A673 (cell line): Measurements from ENCODE around the gene OR7A5. TPM values are rescaled to one million over a fixed set of nuclear protein-coding genes. Genes with fewer than 3 reads are reported as not detected.
A peak's percentile ranks its signal among the peaks of the same experiment; 100 is the strongest.

ENCODE experiments used
- Bru-seq: library from RNA; stranded (reverse); fragments of 400-500 nt; gene quantifications from one replicate; lab custom pipeline; 2021; lab: Mats Ljungman, UMichigan
- BruChase-seq, 2 experiments: library from RNA; stranded (reverse); fragments of 400-500 nt; gene quantifications; one replicate each; lab custom pipeline; 2021; lab: Mats Ljungman, UMichigan
- BruUV-seq: library from RNA; stranded (reverse); fragments of 400-500 nt; replicated peaks from 2 replicates; lab custom pipeline; 2021; lab: Mats Ljungman, UMichigan
- CTCF ChIA-PET: fragments of 300-600 bp; sonication (Branson Sonifier 250); formaldehyde crosslinking; loops from one replicate; lab custom pipeline; 2022; ENCODE audit warnings: antibody characterized with exemption; lab: Charles Lee
- POLR2A ChIA-PET: fragments of 300-600 bp; sonication (Branson Sonifier 250); formaldehyde crosslinking; loops from one replicate; lab custom pipeline; 2022; ENCODE audit warnings: antibody characterized with exemption; ENCODE audit not compliant: low non-redundant PET; lab: Charles Lee
- DNase-seq: peaks from one replicate; pipeline ENCODE4 v3.0.0-alpha.2; 2015; ENCODE audit warnings: low spot score
- H3K27ac ChIP-seq: fragments of 200-600 bp; sonication (generic); 2 replicates; pipeline ENCODE4 v1.5.1; 2016; ENCODE audit warnings: mixed run types, low read depth, mild to moderate bottlenecking, mixed read lengths, antibody characterized with exemption, low read length; ENCODE audit not compliant: poor library complexity, severe bottlenecking
- H3K27me3 ChIP-seq: fragments of 200-600 bp; sonication (generic); replicated peaks from 2 replicates; pipeline ENCODE4 v1.6.1; 2017; ENCODE audit warnings: mixed run types, low read depth, mild to moderate bottlenecking, mixed read lengths, antibody characterized with exemption, low read length; ENCODE audit not compliant: insufficient read depth, poor library complexity
- H3K36me3 ChIP-seq: fragments of 200-600 bp; sonication (generic); 2 replicates; pipeline ENCODE4 v1.6.1; 2016; ENCODE audit warnings: mixed run types, mild to moderate bottlenecking, mixed read lengths, antibody characterized with exemption, low read length; ENCODE audit not compliant: insufficient read depth, poor library complexity, severe bottlenecking
- H3K4me1 ChIP-seq: fragments of 200-600 bp; sonication (generic); 2 replicates; pipeline ENCODE4 v1.6.1; 2017; ENCODE audit warnings: mixed run types, mild to moderate bottlenecking, mixed read lengths, antibody characterized with exemption, low read length; ENCODE audit not compliant: insufficient read depth, poor library complexity, severe bottlenecking
- H3K4me3 ChIP-seq: fragments of 200-600 bp; sonication (generic); 2 replicates; pipeline ENCODE4 v1.5.1; 2016; ENCODE audit warnings: low read depth, mixed run types, mild to moderate bottlenecking, mixed read lengths, low read length; ENCODE audit not compliant: poor library complexity, severe bottlenecking
- H3K9me3 ChIP-seq: fragments of 200-600 bp; sonication (generic); 2 replicates; pipeline ENCODE4 v1.6.1; 2016; ENCODE audit warnings: mixed run types, low read depth, mild to moderate bottlenecking, mixed read lengths, antibody characterized with exemption, low read length; ENCODE audit not compliant: poor library complexity, severe bottlenecking
- EZH2 ChIP-seq: fragments of 200-600 bp; sonication (generic); IDR thresholded peaks from 2 replicates; pipeline ENCODE4 v1.6.1; 2017; ENCODE audit warnings: borderline replicate concordance, low read depth, mild to moderate bottlenecking, mixed read lengths, antibody characterized with exemption, low read length; ENCODE audit not compliant: poor library complexity, severe bottlenecking
- intact Hi-C: fragments of 100-400 bp; cut with micrococcal nuclease; formaldehyde crosslinking; loops from one replicate; pipeline ENCODE4 v1.10.0; 2022; ENCODE audit not compliant: unreplicated experiment
- long read RNA-seq: library from polyadenylated mRNA; stranded (forward); transcript quantifications from one replicate; pipeline ENCODE4 v2.0.0, GENCODE V29; 2022
- total RNA-seq: library from RNA; stranded (reverse); gene quantifications from 2 replicates; pipeline ENCODE4 v1.2.3, GENCODE V29; 2021
- TF ChIP-seq, protein P1 (sequence below): fragments of 300-800, 200-600 bp; sonication (generic); conservative IDR thresholded peaks from 2 replicates; pipeline ENCODE4 v1.5.1; 2017; ENCODE audit warnings: low read depth, mild to moderate bottlenecking, antibody characterized with exemption, low read length, moderate library complexity, mixed read lengths

Gene OR7A5
- total RNA-seq (not detected in 2 replicates), Bru-seq, nascent RNA (not detected), BruChase-seq, experiment 1, labeled RNA remaining after a 2-hour chase (not detected), BruChase-seq, experiment 2, labeled RNA remaining after a 6-hour chase (not detected)
- long read RNA-seq = 0 reads

DNA sequence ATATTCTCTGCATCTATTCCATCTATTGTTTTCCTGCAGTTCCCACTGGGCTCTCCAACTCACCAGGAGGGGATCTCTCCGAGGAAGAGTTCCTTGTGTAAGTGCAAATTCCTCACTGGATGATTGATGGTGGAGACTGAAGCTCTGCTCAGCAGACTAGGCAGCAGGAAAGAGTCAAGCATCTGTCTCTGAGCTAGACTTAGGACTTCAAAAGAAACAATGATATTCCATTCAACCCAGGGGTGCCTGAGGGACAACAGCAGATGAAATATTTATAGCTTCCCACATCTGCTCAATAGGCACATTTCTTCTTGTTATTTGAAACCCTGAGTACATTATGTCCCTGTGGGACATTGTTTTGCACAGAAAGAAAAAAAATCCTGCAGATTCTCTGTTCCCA, at the start of gene OR7A5, which contains the start of gene OR7C1:
Gene OR7A5 (minus strand): TSS at position 175 of the 400 bp plus-strand sequence. CDS start 6,944 bp downstream, outside the sequence.
Gene OR7C1 (minus strand): TSS at position 175 of the 400 bp plus-strand sequence. CDS start 35,049 bp downstream, outside the sequence.
- H3K9me3 ChIP-seq = no peaks in the 10 kb centered on the region
- intact Hi-C loops = no loop called here
- no peaks in the 10 kb centered on the region for H3K4me1 ChIP-seq
- TF ChIP-seq, protein P1, sequence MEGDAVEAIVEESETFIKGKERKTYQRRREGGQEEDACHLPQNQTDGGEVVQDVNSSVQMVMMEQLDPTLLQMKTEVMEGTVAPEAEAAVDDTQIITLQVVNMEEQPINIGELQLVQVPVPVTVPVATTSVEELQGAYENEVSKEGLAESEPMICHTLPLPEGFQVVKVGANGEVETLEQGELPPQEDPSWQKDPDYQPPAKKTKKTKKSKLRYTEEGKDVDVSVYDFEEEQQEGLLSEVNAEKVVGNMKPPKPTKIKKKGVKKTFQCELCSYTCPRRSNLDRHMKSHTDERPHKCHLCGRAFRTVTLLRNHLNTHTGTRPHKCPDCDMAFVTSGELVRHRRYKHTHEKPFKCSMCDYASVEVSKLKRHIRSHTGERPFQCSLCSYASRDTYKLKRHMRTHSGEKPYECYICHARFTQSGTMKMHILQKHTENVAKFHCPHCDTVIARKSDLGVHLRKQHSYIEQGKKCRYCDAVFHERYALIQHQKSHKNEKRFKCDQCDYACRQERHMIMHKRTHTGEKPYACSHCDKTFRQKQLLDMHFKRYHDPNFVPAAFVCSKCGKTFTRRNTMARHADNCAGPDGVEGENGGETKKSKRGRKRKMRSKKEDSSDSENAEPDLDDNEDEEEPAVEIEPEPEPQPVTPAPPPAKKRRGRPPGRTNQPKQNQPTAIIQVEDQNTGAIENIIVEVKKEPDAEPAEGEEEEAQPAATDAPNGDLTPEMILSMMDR = no peak
- TF ChIP-seq EZH2 = no peak
- H3K36me3 ChIP-seq = no peaks in the 10 kb centered on the region
- peak; percentile 46 for DNase-seq
- H3K27me3 ChIP-seq = peaks cover under 1% of the 10 kb centered on the region
- ChIA-PET CTCF (no interaction called here), POLR2A (no interaction called here)
- H3K27ac ChIP-seq = no peak within 1 kb of the TSS
- BruUV-seq = no TSS peak
- no peak within 1 kb of the TSS for H3K4me3 ChIP-seq

GRCh38 chr19:14871619-14872230, 36.7 kb upstream of the OR7A5 start:
- TF ChIP-seq EZH2 = no peak
- TF ChIP-seq, protein P1 = peak; percentile 75
- Histone ChIP-seq H3K4me1 (no peaks in the 10 kb centered on the region), H3K9me3 (no peaks in the 10 kb centered on the region), H3K36me3 (no peaks in the 10 kb centered on the region), H3K27ac (no peak overlapping the region), H3K4me3 (no peak overlapping the region), H3K27me3 (peaks cover 38% of the 10 kb centered on the region)
- intact Hi-C loops = loop anchor here (2.0 kb wide), 1 partner anchor 279 kb away; no protein-coding TSS in a partner anchor
- ChIA-PET POLR2A (no interaction called here), CTCF (no interaction called here)
- peak; percentile 50 for DNase-seq
- no TSS peak for BruUV-seq

DNA sequence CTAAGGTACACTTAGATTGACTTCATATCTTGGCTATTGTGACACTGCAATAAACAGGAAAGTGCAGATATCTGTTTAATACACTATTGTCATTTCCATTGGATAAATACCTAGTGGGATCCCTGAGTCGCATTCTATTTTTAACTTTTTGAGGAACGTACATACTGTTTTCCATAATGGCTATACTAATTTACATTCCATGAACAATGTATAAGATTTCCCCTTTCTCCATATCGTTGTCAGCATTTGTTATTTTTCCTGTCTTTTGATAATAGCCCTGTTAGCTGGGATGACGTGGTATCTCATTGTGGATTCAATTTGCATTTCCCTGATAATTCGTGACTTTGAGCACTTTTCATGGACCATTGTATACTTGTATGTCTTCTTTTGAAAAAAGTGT, 33.5 kb upstream of the OR7A5 start:
- CTCF ChIA-PET = no interaction called here
- no peak overlapping the region for H3K4me3 ChIP-seq
- intact Hi-C loops = no loop called here
- BruUV-seq = no TSS peak
- POLR2A ChIA-PET = no interaction called here
- TF ChIP-seq EZH2 = no peak
- TF ChIP-seq, protein P1 = no peak
- peaks cover 34% of the 10 kb centered on the region for H3K27me3 ChIP-seq
- no peak overlapping the region for H3K27ac ChIP-seq
- H3K36me3 ChIP-seq = no peaks in the 10 kb centered on the region
- H3K9me3 ChIP-seq = no peaks in the 10 kb centered on the region
- H3K4me1 ChIP-seq = no peaks in the 10 kb centered on the region
- DNase-seq = no peak
